Peyer's patch (tissue), 4 donors: ENCODE measurements around the gene PAM. TPM values are rescaled to one million over a fixed set of nuclear protein-coding genes. Genes with fewer than 3 reads are reported as not detected.

Experiments
- DNase-seq, 3 donors: peaks; one replicate each; pipeline ENCODE4 v3.0.0-alpha.2; 2017 to 2019
- H3K27ac ChIP-seq, 4 donors: fragments of 200-600 bp; sonication (generic); one replicate each; pipeline ENCODE4 v1.5.1; 2016 to 2019
- H3K27me3 ChIP-seq, 2 donors: fragments of 200-600 bp; sonication (generic); one replicate each; pipeline ENCODE4 v1.5.1; 2019
- H3K36me3 ChIP-seq, 3 donors: fragments of 200-600 bp; sonication (generic); one replicate each; pipeline ENCODE4 v1.5.1; 2016 to 2019
- H3K4me1 ChIP-seq, 4 donors: fragments of 200-600 bp; sonication (generic); one replicate each; pipeline ENCODE4 v1.5.1; 2016 to 2019
- H3K4me3 ChIP-seq, 4 donors: fragments of 200-600 bp; sonication (generic); 1 replicate in 3 of 4; 2 replicates in 1 of 4; pipeline ENCODE4 v1.5.1; 2016 to 2019; ENCODE audit warnings: mild to moderate bottlenecking in 1 of 4
- H3K9me3 ChIP-seq, 4 donors: fragments of 200-600 bp; sonication (generic); one replicate each; pipeline ENCODE4 v1.5.1; 2016 to 2019; ENCODE audit warnings: mild to moderate bottlenecking in 1 of 4
- CTCF ChIP-seq, 6 experiments: fragments of 450-650 bp in 4 of 6; fragments of 200-600 bp in 2 of 6; sonication (generic) in 1 of 6; IDR thresholded peaks; one replicate each; pipeline ENCODE4 v1.5.1; 2017 to 2019; ENCODE audit warnings: antibody characterized with exemption in 6 of 6, mild to moderate bottlenecking in 3 of 6, moderate library complexity in 1 of 6
- POLR2A ChIP-seq, 2 donors: fragments of 450-650 bp; IDR thresholded peaks; one replicate each; pipeline ENCODE4 v1.5.1; 2017; ENCODE audit warnings: antibody characterized with exemption in 2 of 2, mild to moderate bottlenecking in 2 of 2, moderate library complexity in 2 of 2
- total RNA-seq, 4 donors: library from RNA; depleted of rRNA; stranded (reverse); fragments of >200 nt; gene quantifications; one replicate each; pipeline ENCODE4 v1.1.0, GENCODE V29; 2016

The PAM gene
- total RNA-seq, 4 donors from 2014 or later, result 58.6 to 130 (median 109) TPM

GRCh38 chr5:102716017-102716416 lies 39.1 kb upstream of the PAM start:
- Histone ChIP-seq H3K4me3 (no peak overlapping the region), H3K4me1 (no peaks in the 10 kb centered on the region), H3K27me3 (no peaks in the 10 kb centered on the region), H3K9me3 (no peaks in the 10 kb centered on the region), H3K27ac (no peak overlapping the region), H3K36me3 (no peaks in the 10 kb centered on the region)
- TF ChIP-seq POLR2A (IDR thresholded peaks at IDR 0.05) (no peak), CTCF (IDR thresholded peaks at IDR 0.05) (no peak)
- DNase-seq, result no peak

- Histone ChIP-seq H3K4me3 (no peak overlapping the region), H3K36me3 (no peaks in the 10 kb centered on the region), H3K27ac (no peak overlapping the region), H3K4me1 (no peaks in the 10 kb centered on the region), H3K27me3 (no peaks in the 10 kb centered on the region), H3K9me3 (no peaks in the 10 kb centered on the region)
- TF ChIP-seq CTCF (IDR thresholded peaks at IDR 0.05) (no peak), POLR2A (IDR thresholded peaks at IDR 0.05) (no peak)
- DNase-seq, result no peak
Measured at GRCh38 chr5:102718819-102719218, 36.3 kb upstream of the PAM start.

GRCh38 chr5:102719886-102720285 lies 35.2 kb upstream of the PAM start:
- TF ChIP-seq POLR2A (IDR thresholded peaks at IDR 0.05) (no peak), CTCF (IDR thresholded peaks at IDR 0.05) (no peak)
- DNase-seq, result no peak
- Histone ChIP-seq H3K27me3 (no peaks in the 10 kb centered on the region), H3K9me3 (no peaks in the 10 kb centered on the region), H3K27ac (no peak overlapping the region), H3K4me1 (no peaks in the 10 kb centered on the region), H3K36me3 (no peaks in the 10 kb centered on the region), H3K4me3 (no peak overlapping the region)

GRCh38 chr5:102720969-102721368 lies 34.1 kb upstream of the PAM start:
- Histone ChIP-seq H3K36me3 (no peaks in the 10 kb centered on the region), H3K9me3 (no peaks in the 10 kb centered on the region), H3K4me3 (no peak overlapping the region), H3K27ac (no peak overlapping the region), H3K27me3 (no peaks in the 10 kb centered on the region), H3K4me1 (no peaks in the 10 kb centered on the region)
- no peak for DNase-seq
- TF ChIP-seq POLR2A (IDR thresholded peaks at IDR 0.05) (no peak), CTCF (IDR thresholded peaks at IDR 0.05) (no peak)

GRCh38 chr5:102722931-102723330 lies 32.2 kb upstream of the PAM start:
- Histone ChIP-seq H3K4me3 (no peak overlapping the region), H3K27me3 (no peaks in the 10 kb centered on the region), H3K4me1 (no peaks in the 10 kb centered on the region), H3K27ac (no peak overlapping the region), H3K36me3 (no peaks in the 10 kb centered on the region), H3K9me3 (no peaks in the 10 kb centered on the region)
- no peak for TF ChIP-seq CTCF (IDR thresholded peaks at IDR 0.05)
- no peak for TF ChIP-seq POLR2A (IDR thresholded peaks at IDR 0.05)
- DNase-seq, result no peak

- no peaks in the 10 kb centered on the region for H3K4me1 ChIP-seq
- TF ChIP-seq POLR2A (IDR thresholded peaks at IDR 0.05) (no peak), CTCF (IDR thresholded peaks at IDR 0.05) (peak in 1 of 6 experiments; percentile 39)
- H3K27ac ChIP-seq, result no peak overlapping the region
- no peak overlapping the region for H3K4me3 ChIP-seq
- H3K27me3 ChIP-seq, result no peaks in the 10 kb centered on the region
- H3K9me3 ChIP-seq, result no peaks in the 10 kb centered on the region
- no peaks in the 10 kb centered on the region for H3K36me3 ChIP-seq
- DNase-seq, result no peak
Measured at GRCh38 chr5:102731693-102732092, 23.4 kb upstream of the PAM start.
